GM12801 (cell line): ENCODE measurements around the gene FOXK1.

Source experiments
- CTCF ChIP-seq: IDR thresholded peaks from one replicate; pipeline ENCODE4 v1.5.1; 2011; ENCODE audit warnings: control low read depth; ENCODE audit not compliant: insufficient read length; ENCODE audit errors: extremely low read depth

Gene FOXK1

GRCh38 chr7:4714161-4714700, 32.1 kb downstream of the FOXK1 start:
- no peak for TF ChIP-seq CTCF

- TF ChIP-seq CTCF: no peak
These were observed 32.8 kb downstream of the FOXK1 start for GRCh38 chr7:4714767-4715409.

GRCh38 chr7:4715410-4715776, 33.3 kb downstream of the FOXK1 start:
- no peak for TF ChIP-seq CTCF

GRCh38 chr7:4716946-4717795, 35.1 kb downstream of the FOXK1 start:
- TF ChIP-seq CTCF: no peak

- TF ChIP-seq CTCF: no peak
These were observed 36.0 kb downstream of the FOXK1 start for GRCh38 chr7:4718075-4718474.

GRCh38 chr7:4720225-4720624, 38.1 kb downstream of the FOXK1 start:
- TF ChIP-seq CTCF: no peak

GRCh38 chr7:4722308-4722707, 40.2 kb downstream of the FOXK1 start:
- TF ChIP-seq CTCF: no peak
